Measurements from ENCODE around the gene CRYGA.
"Not testable (repeated sequence)": the region's sequence is repeated elsewhere in the genome, so short reads cannot be mapped to it uniquely, and the experiment has no call there.

Gene CRYGA

DNA sequence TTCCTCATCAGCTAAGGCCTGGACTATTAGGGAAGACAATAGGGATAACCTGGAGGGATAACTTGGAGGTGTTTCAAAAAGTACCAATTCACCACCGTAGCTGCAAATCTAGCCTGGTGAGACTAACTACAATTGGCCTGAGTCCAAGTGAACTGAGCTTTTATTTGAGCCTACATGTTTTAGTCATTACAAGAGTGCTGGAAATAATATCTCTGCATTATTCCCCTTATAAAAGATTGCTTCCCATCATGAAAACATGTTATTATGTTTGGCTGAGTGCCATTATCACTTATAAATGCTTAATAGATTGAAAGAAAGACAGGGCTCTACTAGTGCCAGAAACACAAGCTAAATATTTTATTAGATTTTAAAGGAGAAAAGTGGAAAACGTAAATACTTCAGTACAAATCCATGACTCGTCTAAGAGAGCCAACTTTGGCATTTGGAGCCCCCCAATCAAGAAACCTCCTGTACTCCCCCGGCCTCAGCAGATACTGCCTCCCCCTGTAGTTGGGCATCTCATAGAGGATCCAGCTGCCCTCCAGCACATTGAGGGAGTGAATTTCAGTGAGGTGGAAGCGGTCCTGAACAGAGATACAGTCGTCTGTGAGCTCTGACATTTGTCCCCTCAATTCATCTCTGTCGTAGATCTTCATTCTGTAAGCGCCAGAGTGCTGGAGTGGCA is 21.0 kb downstream of the CRYGA start:
- Histone ChIP-seq H4K8ac (ENCODE audit: low read depth, low read length) (no peak overlapping the region), H3K79me2 (ENCODE audit: control insufficient read depth, insufficient read depth, low read length, poor library complexity) (no peaks in the 10 kb centered on the region), H3K79me1 (ENCODE audit: low read length) (no peaks in the 10 kb centered on the region), H4K91ac (ENCODE audit: low read depth, low read length) (no peak overlapping the region), H2BK12ac (ENCODE audit: low read length) (peak overlapping the region; percentile 31), H4K12ac (ENCODE audit: low read depth, low read length) (no peak overlapping the region), H3K23ac (ENCODE audit: low read length) (no peak overlapping the region), H3K9ac (ENCODE audit: low read length) (no peak overlapping the region), H2AK5ac (ENCODE audit: low read length) (peak overlapping the region; percentile 66), H3K27ac (ENCODE audit: low read depth, low read length) (no peak overlapping the region), H3K14ac (ENCODE audit: low read length) (no peak overlapping the region), H3K36me3 (ENCODE audit: control insufficient read depth in 1 of 2, insufficient read depth in 2 of 2, low read length in 2 of 2) (no peaks in the 10 kb centered on the region), H2BK120ac (ENCODE audit: insufficient read depth, low read length, poor library complexity) (no peak overlapping the region), H3K27me3 (ENCODE audit: insufficient read depth, low read length) (no peaks in the 10 kb centered on the region), H2AFZ (ENCODE audit: insufficient read depth, low read length, poor library complexity) (no peak overlapping the region), H2BK5ac (ENCODE audit: low read depth, low read length, poor library complexity) (no peak overlapping the region), H3K4ac (ENCODE audit: low read depth, low read length) (no peak overlapping the region), H3K4me2 (ENCODE audit: low read length) (no peak overlapping the region), H3K4me1 (ENCODE audit: control insufficient read depth in 1 of 2, insufficient read depth in 2 of 2, low read length in 2 of 2) (no peaks in the 10 kb centered on the region), H3K18ac (ENCODE audit: low read length) (no peak overlapping the region), H3K9me3 (ENCODE audit: insufficient read depth, low read depth, low read length) (no peaks in the 10 kb centered on the region), H3K4me3 (ENCODE audit: low read depth, low read length) (no peak overlapping the region)
- WGBS (ENCODE audit: extremely low coverage, insufficient coverage, insufficient read length) = no CpG with 5 or more reads among the region's 8 CpGs
- DNase-seq = no peak

DNA sequence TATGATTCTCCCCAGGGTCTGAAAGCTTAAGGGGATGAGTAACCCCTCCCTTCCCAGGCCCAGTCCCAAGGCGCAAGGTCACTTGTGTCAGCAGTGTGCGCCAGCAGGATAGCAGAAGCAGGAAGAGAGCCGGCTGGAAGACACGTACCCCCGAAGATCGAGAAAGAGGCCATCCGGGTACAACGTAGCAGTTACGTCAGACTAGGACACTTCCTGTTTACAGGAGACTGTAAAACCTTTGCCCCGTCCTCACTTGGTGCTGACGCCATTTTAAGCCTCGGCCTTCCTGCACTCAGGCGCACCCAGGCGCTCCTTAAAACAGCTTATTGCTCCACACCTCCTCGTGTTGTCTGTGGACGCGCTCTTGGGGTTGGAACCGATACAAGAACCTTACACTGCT is 23.9 kb downstream of the CRYGA start:
- Histone ChIP-seq H3K36me3 (ENCODE audit: control insufficient read depth in 1 of 2, insufficient read depth in 2 of 2, low read length in 2 of 2) (no peaks in the 10 kb centered on the region), H2BK120ac (ENCODE audit: insufficient read depth, low read length, poor library complexity) (no peak overlapping the region), H3K4ac (ENCODE audit: low read depth, low read length) (no peak overlapping the region), H3K18ac (ENCODE audit: low read length) (no peak overlapping the region), H3K9ac (ENCODE audit: low read length) (no peak overlapping the region), H3K79me2 (ENCODE audit: control insufficient read depth, insufficient read depth, low read length, poor library complexity) (no peaks in the 10 kb centered on the region), H4K12ac (ENCODE audit: low read depth, low read length) (no peak overlapping the region), H3K79me1 (ENCODE audit: low read length) (no peaks in the 10 kb centered on the region), H3K4me1 (ENCODE audit: control insufficient read depth in 1 of 2, insufficient read depth in 2 of 2, low read length in 2 of 2) (peaks cover 0 to 5% of the 10 kb centered on the region in 2 experiments), H4K8ac (ENCODE audit: low read depth, low read length) (no peak overlapping the region), H3K14ac (ENCODE audit: low read length) (no peak overlapping the region), H4K91ac (ENCODE audit: low read depth, low read length) (no peak overlapping the region), H2BK5ac (ENCODE audit: low read depth, low read length, poor library complexity) (no peak overlapping the region), H3K27ac (ENCODE audit: low read depth, low read length) (no peak overlapping the region), H2AK5ac (ENCODE audit: low read length) (no peak overlapping the region), H3K23ac (ENCODE audit: low read length) (no peak overlapping the region), H3K4me2 (ENCODE audit: low read length) (no peak overlapping the region), H3K4me3 (ENCODE audit: low read depth, low read length) (no peak overlapping the region), H3K9me3 (ENCODE audit: insufficient read depth, low read depth, low read length) (no peaks in the 10 kb centered on the region), H2BK12ac (ENCODE audit: low read length) (no peak overlapping the region), H2AFZ (ENCODE audit: insufficient read depth, low read length, poor library complexity) (no peak overlapping the region), H3K27me3 (ENCODE audit: insufficient read depth, low read length) (no peaks in the 10 kb centered on the region)
- WGBS (ENCODE audit: extremely low coverage, insufficient coverage, insufficient read length) = no CpG with 5 or more reads among the region's 18 CpGs
- DNase-seq = no peak

DNA sequence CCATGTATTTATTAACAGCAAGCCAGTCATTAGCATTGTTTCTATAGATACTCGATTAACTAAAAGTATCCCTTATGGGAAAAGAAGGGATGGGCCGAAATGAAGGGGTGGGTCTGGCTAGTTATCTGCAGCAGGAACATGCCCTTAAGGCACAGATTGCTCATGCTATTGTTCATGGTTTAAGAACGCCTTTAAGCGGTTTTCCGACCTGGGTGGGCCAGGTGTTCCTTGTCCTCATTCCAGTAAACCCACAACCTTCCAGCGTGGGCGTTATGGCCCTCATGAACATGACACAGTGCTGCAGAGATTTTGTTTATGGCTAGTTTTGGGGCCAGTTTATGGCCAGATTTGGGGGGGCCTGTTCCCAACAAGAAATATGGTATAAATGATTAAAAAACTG is 25.1 kb downstream of the CRYGA start:
- H3K9me3 ChIP-seq (ENCODE audit: insufficient read depth, low read depth, low read length); H3K23ac ChIP-seq (ENCODE audit: low read length); H4K12ac ChIP-seq (ENCODE audit: low read depth, low read length); H3K14ac ChIP-seq (ENCODE audit: low read length); H3K9ac ChIP-seq (ENCODE audit: low read length); H3K4me1 ChIP-seq (ENCODE audit: control insufficient read depth in 1 of 2, insufficient read depth in 2 of 2, low read length in 2 of 2); H3K27me3 ChIP-seq (ENCODE audit: insufficient read depth, low read length); H2AFZ ChIP-seq (ENCODE audit: insufficient read depth, low read length, poor library complexity); H3K18ac ChIP-seq (ENCODE audit: low read length); H3K4me2 ChIP-seq (ENCODE audit: low read length); H4K91ac ChIP-seq (ENCODE audit: low read depth, low read length); H3K4me3 ChIP-seq (ENCODE audit: low read depth, low read length); H2BK12ac ChIP-seq (ENCODE audit: low read length); H3K27ac ChIP-seq (ENCODE audit: low read depth, low read length); H3K36me3 ChIP-seq (ENCODE audit: control insufficient read depth in 1 of 2, insufficient read depth in 2 of 2, low read length in 2 of 2); H4K8ac ChIP-seq (ENCODE audit: low read depth, low read length); H3K4ac ChIP-seq (ENCODE audit: low read depth, low read length); H3K79me1 ChIP-seq (ENCODE audit: low read length); H2BK5ac ChIP-seq (ENCODE audit: low read depth, low read length, poor library complexity); H3K79me2 ChIP-seq (ENCODE audit: control insufficient read depth, insufficient read depth, low read length, poor library complexity); H2BK120ac ChIP-seq (ENCODE audit: insufficient read depth, low read length, poor library complexity); H2AK5ac ChIP-seq (ENCODE audit: low read length): not testable (repeated sequence)
- WGBS (ENCODE audit: extremely low coverage, insufficient coverage, insufficient read length) = no CpG with 5 or more reads among the region's 7 CpGs
- peak; percentile 77 to 86 for DNase-seq

DNA sequence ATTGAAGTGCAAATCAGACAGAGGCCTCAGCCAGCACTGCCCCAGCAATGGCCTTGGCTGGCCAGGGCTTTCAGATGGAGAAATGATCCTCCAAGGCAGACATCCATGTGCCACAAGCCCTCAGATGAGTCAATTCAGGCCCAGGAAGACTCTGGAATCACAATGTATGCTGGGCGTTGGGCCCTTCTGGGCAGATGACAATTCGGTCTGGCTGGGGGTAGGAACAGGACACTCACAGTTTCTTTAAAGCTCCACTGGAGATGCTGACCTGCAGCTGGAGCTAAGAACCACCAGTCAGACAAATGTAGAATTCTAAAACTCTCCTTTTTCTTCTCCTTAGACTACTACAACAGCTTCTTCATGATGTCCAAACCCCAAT is 26.7 kb downstream of the CRYGA start:
- H3K27me3 ChIP-seq (ENCODE audit: insufficient read depth, low read length) = no peaks in the 10 kb centered on the region
- peak overlapping the region; percentile 33 for H4K8ac ChIP-seq (ENCODE audit: low read depth, low read length)
- H3K27ac ChIP-seq (ENCODE audit: low read depth, low read length) = no peak overlapping the region
- peaks cover 0 to 5% of the 10 kb centered on the region in 2 experiments for H3K4me1 ChIP-seq (ENCODE audit: control insufficient read depth in 1 of 2, insufficient read depth in 2 of 2, low read length in 2 of 2)
- H4K91ac ChIP-seq (ENCODE audit: low read depth, low read length) = no peak overlapping the region
- no peak overlapping the region for H2BK120ac ChIP-seq (ENCODE audit: insufficient read depth, low read length, poor library complexity)
- no peak overlapping the region for H2BK12ac ChIP-seq (ENCODE audit: low read length)
- no peaks in the 10 kb centered on the region for H3K79me1 ChIP-seq (ENCODE audit: low read length)
- no CpG with 5 or more reads among the region's 2 CpGs for WGBS (ENCODE audit: extremely low coverage, insufficient coverage, insufficient read length)
- H3K14ac ChIP-seq (ENCODE audit: low read length) = no peak overlapping the region
- no peak overlapping the region for H3K4ac ChIP-seq (ENCODE audit: low read depth, low read length)
- no peak overlapping the region for H2BK5ac ChIP-seq (ENCODE audit: low read depth, low read length, poor library complexity)
- no peak overlapping the region for H2AFZ ChIP-seq (ENCODE audit: insufficient read depth, low read length, poor library complexity)
- H3K9ac ChIP-seq (ENCODE audit: low read length) = no peak overlapping the region
- no peak overlapping the region for H3K4me2 ChIP-seq (ENCODE audit: low read length)
- no peaks in the 10 kb centered on the region for H3K9me3 ChIP-seq (ENCODE audit: insufficient read depth, low read depth, low read length)
- no peak overlapping the region for H2AK5ac ChIP-seq (ENCODE audit: low read length)
- H4K12ac ChIP-seq (ENCODE audit: low read depth, low read length) = no peak overlapping the region
- H3K23ac ChIP-seq (ENCODE audit: low read length) = no peak overlapping the region
- no peaks in the 10 kb centered on the region for H3K36me3 ChIP-seq (ENCODE audit: control insufficient read depth in 1 of 2, insufficient read depth in 2 of 2, low read length in 2 of 2)
- no peaks in the 10 kb centered on the region for H3K79me2 ChIP-seq (ENCODE audit: control insufficient read depth, insufficient read depth, low read length, poor library complexity)
- no peak overlapping the region for H3K4me3 ChIP-seq (ENCODE audit: low read depth, low read length)
- DNase-seq = peak; percentile 17 to 33
- H3K18ac ChIP-seq (ENCODE audit: low read length) = no peak overlapping the region
